Hepatocyte (in vitro differentiated cells): ENCODE data around the gene GPATCH4. TPM values are rescaled to one million over a fixed set of nuclear protein-coding genes. Genes with fewer than 3 reads are reported as not detected.

Source experiments
- DNase-seq: peaks from one replicate; pipeline ENCODE4 v3.0.0-alpha.2; 2016; ENCODE audit warnings: low spot score
- H2AFZ ChIP-seq: fragments of 200-600 bp; sonication (generic); 2 replicates; pipeline ENCODE4 v1.6.0; 2016; ENCODE audit warnings: antibody characterized with exemption, mild to moderate bottlenecking
- H3K27ac ChIP-seq: fragments of 200-600 bp; sonication (generic); 2 replicates; pipeline ENCODE4 v1.5.1; 2016; ENCODE audit warnings: mild to moderate bottlenecking
- H3K27me3 ChIP-seq: fragments of 200-600 bp; sonication (generic); 2 replicates; pipeline ENCODE4 v1.6.1; 2016
- H3K36me3 ChIP-seq: fragments of 200-600 bp; sonication (generic); replicated peaks from 2 replicates; pipeline ENCODE4 v1.5.1; 2016; ENCODE audit warnings: low read depth; ENCODE audit not compliant: insufficient read depth
- H3K4me1 ChIP-seq: fragments of 200-600 bp; sonication (generic); 2 replicates; pipeline ENCODE4 v1.5.1; 2016; ENCODE audit warnings: mild to moderate bottlenecking, moderate library complexity; ENCODE audit not compliant: insufficient read depth
- H3K4me2 ChIP-seq: fragments of 200-600 bp; sonication (generic); 2 replicates; pipeline ENCODE4 v1.6.0; 2016
- H3K4me3 ChIP-seq: fragments of 200-600 bp; sonication (generic); 2 replicates; pipeline ENCODE4 v1.5.1; 2016; ENCODE audit warnings: mild to moderate bottlenecking
- H3K79me2 ChIP-seq: fragments of 200-600 bp; sonication (generic); 2 replicates; pipeline ENCODE4 v1.6.0; 2017; ENCODE audit warnings: mild to moderate bottlenecking
- H3K9me2 ChIP-seq: fragments of 200-600 bp; sonication (generic); replicated peaks from 2 replicates; pipeline ENCODE4 v1.6.0; 2017; ENCODE audit warnings: mild to moderate bottlenecking; ENCODE audit not compliant: insufficient read depth
- H3K9me3 ChIP-seq: fragments of 200-600 bp; sonication (generic); 2 replicates; pipeline ENCODE4 v1.5.1; 2016; ENCODE audit warnings: low read depth, mild to moderate bottlenecking
- H4K20me1 ChIP-seq: fragments of 200-600 bp; sonication (generic); 2 replicates; pipeline ENCODE4 v1.6.0; 2016; ENCODE audit warnings: mild to moderate bottlenecking; ENCODE audit not compliant: insufficient read depth, poor library complexity, severe bottlenecking
- EZH2 ChIP-seq: fragments of 200-600 bp; sonication (generic); IDR thresholded peaks from 2 replicates; pipeline ENCODE4 v1.6.1; 2016; ENCODE audit warnings: antibody characterized with exemption, mild to moderate bottlenecking, borderline replicate concordance
- EZH2phosphoT487 ChIP-seq: fragments of 200-600 bp; sonication (generic); IDR thresholded peaks from one replicate; pipeline ENCODE4 v1.6.1; 2018; ENCODE audit warnings: antibody characterized with exemption, mild to moderate bottlenecking, low read depth, moderate library complexity; ENCODE audit not compliant: unreplicated experiment, severe bottlenecking
- WGBS: methylation state at CpG from one replicate; pipeline ENCODE4 v1.1.6; 2016; ENCODE audit warnings: low lambda C conversion rate; ENCODE audit errors: missing lambda C conversion rate; 5-methylcytosine and 5-hydroxymethylcytosine counted together
- polyA plus RNA-seq: library from polyadenylated mRNA; unstranded; fragments of >200 nt; fragmentation: Nextera tagmentation; extraction: Ambion mirVana; gene quantifications from 2 replicates; pipeline ENCODE4 v1.2.1, GENCODE V29; 2016
- total RNA-seq: library from RNA; depleted of rRNA; stranded (reverse); fragments of >200 nt; gene quantifications from 2 replicates; pipeline ENCODE4 v1.2.3, GENCODE V29; 2014
- TF ChIP-seq, protein P1 (sequence below): fragments of 200-600 bp; sonication (generic); IDR thresholded peaks from 2 replicates; pipeline ENCODE4 v1.5.1; 2016; ENCODE audit warnings: antibody characterized with exemption, mild to moderate bottlenecking; ENCODE audit not compliant: poor library complexity

GPATCH4 gene
- total and polyA plus RNA-seq, 2 experiments from 2014 or later = 5.6 to 28.3 TPM

DNA sequence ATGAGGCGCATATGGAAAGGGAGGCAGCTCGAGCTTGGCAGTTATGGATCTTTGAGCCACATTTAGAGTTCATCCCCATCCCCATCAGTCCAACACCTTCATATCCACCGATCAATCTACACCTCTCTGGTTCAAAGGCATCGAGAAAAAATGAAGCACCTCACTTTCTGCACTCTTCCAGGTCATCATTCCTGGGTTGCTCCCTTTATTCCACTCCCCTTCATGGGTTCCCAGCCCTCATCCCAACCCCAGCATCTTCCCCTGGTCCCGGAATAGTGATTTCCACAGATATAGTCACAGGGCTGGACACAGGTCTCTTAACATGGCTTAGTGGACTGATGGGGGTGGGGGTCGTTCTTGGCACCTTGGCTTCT lies 18.3 kb upstream of the GPATCH4 start:
- WGBS = 30% methylated on average over 6 of the region's 6 CpGs
- Histone ChIP-seq H3K4me1 (peaks cover 19% of the 10 kb centered on the region), H3K36me3 (no peaks in the 10 kb centered on the region), H3K4me2 (no peak overlapping the region), H3K27ac (no peak overlapping the region), H2AFZ (no peak overlapping the region), H3K4me3 (no peak overlapping the region), H3K27me3 (peaks cover 56% of the 10 kb centered on the region), H3K9me2 (no peaks in the 10 kb centered on the region), H3K79me2 (no peaks in the 10 kb centered on the region), H3K9me3 (no peaks in the 10 kb centered on the region), H4K20me1 (no peaks in the 10 kb centered on the region)
- DNase-seq = no peak
- no peak for TF ChIP-seq EZH2phosphoT487
- no peak for TF ChIP-seq EZH2
- TF ChIP-seq, protein P1, sequence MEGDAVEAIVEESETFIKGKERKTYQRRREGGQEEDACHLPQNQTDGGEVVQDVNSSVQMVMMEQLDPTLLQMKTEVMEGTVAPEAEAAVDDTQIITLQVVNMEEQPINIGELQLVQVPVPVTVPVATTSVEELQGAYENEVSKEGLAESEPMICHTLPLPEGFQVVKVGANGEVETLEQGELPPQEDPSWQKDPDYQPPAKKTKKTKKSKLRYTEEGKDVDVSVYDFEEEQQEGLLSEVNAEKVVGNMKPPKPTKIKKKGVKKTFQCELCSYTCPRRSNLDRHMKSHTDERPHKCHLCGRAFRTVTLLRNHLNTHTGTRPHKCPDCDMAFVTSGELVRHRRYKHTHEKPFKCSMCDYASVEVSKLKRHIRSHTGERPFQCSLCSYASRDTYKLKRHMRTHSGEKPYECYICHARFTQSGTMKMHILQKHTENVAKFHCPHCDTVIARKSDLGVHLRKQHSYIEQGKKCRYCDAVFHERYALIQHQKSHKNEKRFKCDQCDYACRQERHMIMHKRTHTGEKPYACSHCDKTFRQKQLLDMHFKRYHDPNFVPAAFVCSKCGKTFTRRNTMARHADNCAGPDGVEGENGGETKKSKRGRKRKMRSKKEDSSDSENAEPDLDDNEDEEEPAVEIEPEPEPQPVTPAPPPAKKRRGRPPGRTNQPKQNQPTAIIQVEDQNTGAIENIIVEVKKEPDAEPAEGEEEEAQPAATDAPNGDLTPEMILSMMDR = no peak

GRCh38 chr1:156618853-156619581 lies 17.7 kb upstream of the GPATCH4 start, which contains the start of gene HAPLN2:
Gene HAPLN2 (plus strand): TSS chr1:156619415. CDS start chr1:156623491, 4,076 bp downstream.
- Histone ChIP-seq H3K36me3 (no peaks in the 10 kb centered on the region), H2AFZ (no peak within 1 kb of the TSS), H4K20me1 (no peaks in the 10 kb centered on the region), H3K9me2 (no peaks in the 10 kb centered on the region), H3K4me2 (no peak within 1 kb of the TSS), H3K27ac (no peak within 1 kb of the TSS), H3K79me2 (no peaks in the 10 kb centered on the region), H3K4me1 (peaks cover 14% of the 10 kb centered on the region), H3K4me3 (no peak within 1 kb of the TSS), H3K27me3 (peaks cover 50% of the 10 kb centered on the region), H3K9me3 (no peaks in the 10 kb centered on the region)
- TF ChIP-seq, protein P1 = peak; percentile 38
- no peak for TF ChIP-seq EZH2phosphoT487
- 11% methylated on average over 7 of the region's 7 CpGs for WGBS
- DNase-seq = peak; percentile 55

DNA sequence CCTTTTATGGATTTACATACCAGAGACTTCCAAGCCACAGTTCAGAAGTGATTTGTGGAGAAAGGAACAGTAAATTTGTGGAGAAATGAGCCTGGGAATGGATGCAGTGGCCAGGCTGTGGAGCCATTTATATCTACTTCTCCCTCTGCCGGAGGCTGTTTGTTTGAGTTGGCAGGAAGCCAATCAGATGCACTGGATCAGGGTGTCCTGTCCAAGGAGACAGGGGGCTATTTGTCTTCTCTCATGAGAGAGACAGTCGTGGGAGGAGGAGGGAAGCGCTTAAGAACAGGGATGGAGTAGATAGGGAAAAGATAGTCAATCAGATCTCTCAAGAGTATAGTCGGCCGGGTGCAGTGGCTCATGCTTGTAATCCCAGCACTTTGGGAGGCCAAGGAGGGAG lies 15.2 kb upstream of the GPATCH4 start:
- peak overlapping the region; percentile 51 for H3K4me2 ChIP-seq
- peak; percentile 74 for DNase-seq
- TF ChIP-seq EZH2phosphoT487 = no peak
- TF ChIP-seq, protein P1 = no peak
- no peak for TF ChIP-seq EZH2
- peaks cover 28% of the 10 kb centered on the region for H3K27me3 ChIP-seq
- no peaks in the 10 kb centered on the region for H3K9me2 ChIP-seq
- no peak overlapping the region for H2AFZ ChIP-seq
- 11% methylated on average over 5 of the region's 5 CpGs for WGBS
- no peak overlapping the region for H3K4me3 ChIP-seq
- peak overlapping the region; percentile 43 for H3K27ac ChIP-seq
- H3K4me1 ChIP-seq = peaks cover 11% of the 10 kb centered on the region
- H3K9me3 ChIP-seq = no peaks in the 10 kb centered on the region
- H3K79me2 ChIP-seq = no peaks in the 10 kb centered on the region
- H4K20me1 ChIP-seq = no peaks in the 10 kb centered on the region
- H3K36me3 ChIP-seq = no peaks in the 10 kb centered on the region

- H3K4me2 ChIP-seq = peak overlapping the region; percentile 51
- peak overlapping the region; percentile 43 for H3K27ac ChIP-seq
- no peaks in the 10 kb centered on the region for H3K9me3 ChIP-seq
- H3K4me1 ChIP-seq = peaks cover 11% of the 10 kb centered on the region
- no peak overlapping the region for H3K4me3 ChIP-seq
- no peaks in the 10 kb centered on the region for H3K9me2 ChIP-seq
- TF ChIP-seq, protein P1 = no peak
- TF ChIP-seq EZH2phosphoT487 = no peak
- TF ChIP-seq EZH2 = no peak
- WGBS = 47% methylated on average over 4 of the region's 4 CpGs
- H4K20me1 ChIP-seq = no peaks in the 10 kb centered on the region
- no peak for DNase-seq
- peaks cover 23% of the 10 kb centered on the region for H3K27me3 ChIP-seq
- H3K79me2 ChIP-seq = no peaks in the 10 kb centered on the region
- no peaks in the 10 kb centered on the region for H3K36me3 ChIP-seq
- H2AFZ ChIP-seq = no peak overlapping the region
Measured at GRCh38 chr1:156615946-156616345, 14.7 kb upstream of the GPATCH4 start.
